HepG2 (cell line): ENCODE measurements around the gene BAHCC1. TPM values are rescaled to one million over a fixed set of nuclear protein-coding genes. Genes with fewer than 3 reads are reported as not detected.
A peak's percentile ranks its signal among the peaks of the same experiment; 100 is the strongest.

Experiments
- CERS6 ChIP-seq: sonication (generic); formaldehyde crosslinking; IDR thresholded peaks from 2 replicates; pipeline ENCODE4 v1.5.0; 2020; ENCODE audit warnings: missing genetic modification reagents
- CHD4 ChIP-seq: fragments of 200-600 bp; sonication (generic); IDR thresholded peaks from 2 replicates; pipeline ENCODE4 v1.7.0; 2017; ENCODE audit warnings: mild to moderate bottlenecking, low read length, borderline replicate concordance
- HIVEP1 ChIP-seq: sonication (generic); formaldehyde crosslinking; IDR thresholded peaks from 2 replicates; pipeline ENCODE4 v1.4.0; 2020; ENCODE audit warnings: mild to moderate bottlenecking, missing genetic modification reagents
- MEIS2 ChIP-seq: sonication (generic); formaldehyde crosslinking; IDR thresholded peaks from 2 replicates; pipeline ENCODE4 v1.9.0; 2021; ENCODE audit warnings: mild to moderate bottlenecking, missing genetic modification reagents
- NR2F6 ChIP-seq, 2 experiments: IDR thresholded peaks; 2 replicates each; pipeline ENCODE4 v1.6.1; 2016; ENCODE audit warnings: antibody characterized with exemption in 1 of 2, mild to moderate bottlenecking in 1 of 2
- PPARG ChIP-seq: conservative IDR thresholded peaks from 2 replicates; pipeline ENCODE4 v1.6.1; 2016; ENCODE audit warnings: missing biosample characterization, missing genetic modification reagents
- REPIN1 ChIP-seq: sonication (generic); formaldehyde crosslinking; IDR thresholded peaks from 2 replicates; pipeline ENCODE4 v1.8.0; 2022; ENCODE audit warnings: missing genetic modification reagents, low read depth, mild to moderate bottlenecking, borderline replicate concordance
- SAP130 ChIP-seq: IDR thresholded peaks from 2 replicates; pipeline ENCODE4 v1.6.1; 2016; ENCODE audit warnings: low read depth
- TCF7L2 ChIP-seq: IDR thresholded peaks from 2 replicates; pipeline ENCODE4 v1.6.1; 2011; ENCODE audit warnings: mild to moderate bottlenecking, low read depth, low read length, moderate library complexity
- TFAP4 ChIP-seq: sonication (generic); IDR thresholded peaks from 2 replicates; pipeline ENCODE4 v1.6.1; 2016; ENCODE audit warnings: low read depth, borderline replicate concordance
- XRCC5 ChIP-seq: fragments of 200-400 bp; formaldehyde crosslinking; optimal IDR thresholded peaks from 2 replicates; pipeline ENCODE3; 2017; ENCODE audit warnings: mild to moderate bottlenecking, low read length
- polyA plus RNA-seq, 8 experiments: library from polyadenylated mRNA; depleted of rRNA in 3 of 8; stranded (reverse) in 7 of 8; unstranded in 1 of 8; fragments of >200 nt; fragmentation: Illumina TruSeq in 4 of 8; extraction: Trizol in 4 of 8; gene quantifications; 2 replicates each; pipeline versions ENCODE4 v1.2.1 to v1.2.3, GENCODE V29; 2011 to 2016; ENCODE audit warnings: low read depth in 4 of 8, missing spikeins in 1 of 8, mixed read lengths in 1 of 8; ENCODE audit not compliant: insufficient read depth in 1 of 8
- total RNA-seq, 5 experiments: library from RNA; depleted of rRNA; stranded (reverse); fragments of >200 nt; fragmentation: Illumina TruSeq; extraction: Trizol; gene quantifications; 2 replicates each; pipeline ENCODE4 v1.2.3, GENCODE V29; 2016; ENCODE audit warnings: low read depth in 1 of 5
- TF ChIP-seq, protein P1 (sequence below): sonication (generic); formaldehyde crosslinking; IDR thresholded peaks from 2 replicates; pipeline ENCODE4 v1.4.0; 2020; ENCODE audit warnings: mild to moderate bottlenecking, missing genetic modification reagents
- TF ChIP-seq, protein P2 (sequence below): sonication (generic); formaldehyde crosslinking; IDR thresholded peaks from 2 replicates; pipeline ENCODE4; 2020; ENCODE audit warnings: missing genetic modification reagents, mild to moderate bottlenecking, borderline replicate concordance
- TF ChIP-seq, protein P3 (sequence below): sonication (generic); formaldehyde crosslinking; IDR thresholded peaks from 2 replicates; pipeline ENCODE4 v1.9.0; 2022; ENCODE audit warnings: low read depth, missing genetic modification reagents
- TF ChIP-seq, protein P4 (sequence below): sonication (generic); formaldehyde crosslinking; IDR thresholded peaks from 2 replicates; pipeline ENCODE4 v1.8.0; 2023; ENCODE audit warnings: mild to moderate bottlenecking, missing genetic modification reagents
- TF ChIP-seq, protein P5 (sequence below): sonication (generic); formaldehyde crosslinking; IDR thresholded peaks from 2 replicates; pipeline ENCODE4 v1.4.0; 2020; ENCODE audit warnings: missing genetic modification reagents

BAHCC1 gene
- total and polyA plus RNA-seq, 2 of the 13 experiments (the other 11 are each of a cell fraction or from before 2014, with no cell fraction given), result 1.4 to 1.7 TPM

GRCh38 chr17:81483085-81483861 lies 88.0 kb downstream of the BAHCC1 start (continued):
- no peak for TF ChIP-seq CERS6
- no peak for TF ChIP-seq PPARG (CRISPR knock-in tag)
- peak; percentile 10 for TF ChIP-seq XRCC5
- TF ChIP-seq CHD4, result no peak
- TF ChIP-seq, protein P1, sequence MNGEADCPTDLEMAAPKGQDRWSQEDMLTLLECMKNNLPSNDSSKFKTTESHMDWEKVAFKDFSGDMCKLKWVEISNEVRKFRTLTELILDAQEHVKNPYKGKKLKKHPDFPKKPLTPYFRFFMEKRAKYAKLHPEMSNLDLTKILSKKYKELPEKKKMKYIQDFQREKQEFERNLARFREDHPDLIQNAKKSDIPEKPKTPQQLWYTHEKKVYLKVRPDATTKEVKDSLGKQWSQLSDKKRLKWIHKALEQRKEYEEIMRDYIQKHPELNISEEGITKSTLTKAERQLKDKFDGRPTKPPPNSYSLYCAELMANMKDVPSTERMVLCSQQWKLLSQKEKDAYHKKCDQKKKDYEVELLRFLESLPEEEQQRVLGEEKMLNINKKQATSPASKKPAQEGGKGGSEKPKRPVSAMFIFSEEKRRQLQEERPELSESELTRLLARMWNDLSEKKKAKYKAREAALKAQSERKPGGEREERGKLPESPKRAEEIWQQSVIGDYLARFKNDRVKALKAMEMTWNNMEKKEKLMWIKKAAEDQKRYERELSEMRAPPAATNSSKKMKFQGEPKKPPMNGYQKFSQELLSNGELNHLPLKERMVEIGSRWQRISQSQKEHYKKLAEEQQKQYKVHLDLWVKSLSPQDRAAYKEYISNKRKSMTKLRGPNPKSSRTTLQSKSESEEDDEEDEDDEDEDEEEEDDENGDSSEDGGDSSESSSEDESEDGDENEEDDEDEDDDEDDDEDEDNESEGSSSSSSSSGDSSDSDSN (CRISPR knock-in tag), result 0 out of 2 replicates have a peak, but pooled peaks have one; percentile 28
- TF ChIP-seq MEIS2 (CRISPR knock-in tag), result no peak
- 0 out of 2 replicates have a peak, but pooled peaks have one; percentile 18 for TF ChIP-seq HIVEP1
- TF ChIP-seq, protein P2, sequence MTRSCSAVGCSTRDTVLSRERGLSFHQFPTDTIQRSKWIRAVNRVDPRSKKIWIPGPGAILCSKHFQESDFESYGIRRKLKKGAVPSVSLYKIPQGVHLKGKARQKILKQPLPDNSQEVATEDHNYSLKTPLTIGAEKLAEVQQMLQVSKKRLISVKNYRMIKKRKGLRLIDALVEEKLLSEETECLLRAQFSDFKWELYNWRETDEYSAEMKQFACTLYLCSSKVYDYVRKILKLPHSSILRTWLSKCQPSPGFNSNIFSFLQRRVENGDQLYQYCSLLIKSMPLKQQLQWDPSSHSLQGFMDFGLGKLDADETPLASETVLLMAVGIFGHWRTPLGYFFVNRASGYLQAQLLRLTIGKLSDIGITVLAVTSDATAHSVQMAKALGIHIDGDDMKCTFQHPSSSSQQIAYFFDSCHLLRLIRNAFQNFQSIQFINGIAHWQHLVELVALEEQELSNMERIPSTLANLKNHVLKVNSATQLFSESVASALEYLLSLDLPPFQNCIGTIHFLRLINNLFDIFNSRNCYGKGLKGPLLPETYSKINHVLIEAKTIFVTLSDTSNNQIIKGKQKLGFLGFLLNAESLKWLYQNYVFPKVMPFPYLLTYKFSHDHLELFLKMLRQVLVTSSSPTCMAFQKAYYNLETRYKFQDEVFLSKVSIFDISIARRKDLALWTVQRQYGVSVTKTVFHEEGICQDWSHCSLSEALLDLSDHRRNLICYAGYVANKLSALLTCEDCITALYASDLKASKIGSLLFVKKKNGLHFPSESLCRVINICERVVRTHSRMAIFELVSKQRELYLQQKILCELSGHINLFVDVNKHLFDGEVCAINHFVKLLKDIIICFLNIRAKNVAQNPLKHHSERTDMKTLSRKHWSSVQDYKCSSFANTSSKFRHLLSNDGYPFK (CRISPR knock-in tag), result peak; percentile 52; the same call in 1 of the 2 replicates
- TF ChIP-seq NR2F6 (IDR thresholded peaks at IDR 0.05), result no peak
- no peak for TF ChIP-seq NR2F6 (CRISPR knock-in tag; IDR thresholded peaks at IDR 0.05)
- peak; percentile 48; the same call in 1 of the 2 replicates for TF ChIP-seq SAP130 (CRISPR knock-in tag)
- TF ChIP-seq, protein P3, sequence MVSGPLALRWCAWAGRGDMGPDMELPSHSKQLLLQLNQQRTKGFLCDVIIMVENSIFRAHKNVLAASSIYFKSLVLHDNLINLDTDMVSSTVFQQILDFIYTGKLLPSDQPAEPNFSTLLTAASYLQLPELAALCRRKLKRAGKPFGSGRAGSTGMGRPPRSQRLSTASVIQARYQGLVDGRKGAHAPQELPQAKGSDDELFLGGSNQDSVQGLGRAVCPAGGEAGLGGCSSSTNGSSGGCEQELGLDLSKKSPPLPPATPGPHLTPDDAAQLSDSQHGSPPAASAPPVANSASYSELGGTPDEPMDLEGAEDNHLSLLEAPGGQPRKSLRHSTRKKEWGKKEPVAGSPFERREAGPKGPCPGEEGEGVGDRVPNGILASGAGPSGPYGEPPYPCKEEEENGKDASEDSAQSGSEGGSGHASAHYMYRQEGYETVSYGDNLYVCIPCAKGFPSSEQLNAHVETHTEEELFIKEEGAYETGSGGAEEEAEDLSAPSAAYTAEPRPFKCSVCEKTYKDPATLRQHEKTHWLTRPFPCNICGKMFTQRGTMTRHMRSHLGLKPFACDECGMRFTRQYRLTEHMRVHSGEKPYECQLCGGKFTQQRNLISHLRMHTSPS (CRISPR knock-in tag), result no peak
- peak; percentile 81; the same call in 1 of the 2 replicates for TF ChIP-seq TFAP4
- no peak for TF ChIP-seq REPIN1 (CRISPR knock-in tag)
- TF ChIP-seq, protein P4, sequence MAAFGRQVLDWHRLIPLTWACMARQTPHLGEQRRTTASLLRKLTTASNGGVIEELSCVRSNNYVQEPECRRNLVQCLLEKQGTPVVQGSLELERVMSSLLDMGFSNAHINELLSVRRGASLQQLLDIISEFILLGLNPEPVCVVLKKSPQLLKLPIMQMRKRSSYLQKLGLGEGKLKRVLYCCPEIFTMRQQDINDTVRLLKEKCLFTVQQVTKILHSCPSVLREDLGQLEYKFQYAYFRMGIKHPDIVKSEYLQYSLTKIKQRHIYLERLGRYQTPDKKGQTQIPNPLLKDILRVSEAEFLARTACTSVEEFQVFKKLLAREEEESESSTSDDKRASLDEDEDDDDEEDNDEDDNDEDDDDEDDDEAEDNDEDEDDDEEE (CRISPR knock-in tag), result 0 out of 2 replicates have a peak, but pooled peaks have one; percentile 12
- TF ChIP-seq TCF7L2, result no peak
- TF ChIP-seq, protein P5, sequence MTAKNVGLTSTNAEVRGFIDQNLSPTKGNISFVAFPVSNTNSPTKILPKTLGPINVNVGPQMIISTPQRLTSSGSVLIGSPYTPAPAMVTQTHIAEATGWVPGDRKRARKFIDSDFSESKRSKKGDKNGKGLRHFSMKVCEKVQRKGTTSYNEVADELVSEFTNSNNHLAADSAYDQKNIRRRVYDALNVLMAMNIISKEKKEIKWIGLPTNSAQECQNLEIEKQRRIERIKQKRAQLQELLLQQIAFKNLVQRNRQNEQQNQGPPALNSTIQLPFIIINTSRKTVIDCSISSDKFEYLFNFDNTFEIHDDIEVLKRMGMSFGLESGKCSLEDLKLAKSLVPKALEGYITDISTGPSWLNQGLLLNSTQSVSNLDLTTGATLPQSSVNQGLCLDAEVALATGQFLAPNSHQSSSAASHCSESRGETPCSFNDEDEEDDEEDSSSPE (CRISPR knock-in tag), result no peak
